HG03469 (cell line): ENCODE measurements around the gene ATP6V0C.
A peak's percentile ranks its signal among the peaks of the same experiment; 100 is the strongest.
"Not testable (repeated sequence)": the region's sequence is repeated elsewhere in the genome, so short reads cannot be mapped to it uniquely, and the experiment has no call there.

Experiments
- ATAC-seq: cut with Tn5 transposase; IDR thresholded peaks from one replicate; pipeline ENCODE4 v1.9.1; 2021; ENCODE audit warnings: mild to moderate bottlenecking, moderate library complexity, moderate number of reproducible peaks; ENCODE audit not compliant: unreplicated experiment

ATP6V0C gene

GRCh38 chr16:2527071-2527783 lies 13.5 kb downstream of the ATP6V0C start:
- no peak for ATAC-seq

- no peak for ATAC-seq
Observed at GRCh38 chr16:2527784-2528100, 14.0 kb downstream of the ATP6V0C start.

DNA sequence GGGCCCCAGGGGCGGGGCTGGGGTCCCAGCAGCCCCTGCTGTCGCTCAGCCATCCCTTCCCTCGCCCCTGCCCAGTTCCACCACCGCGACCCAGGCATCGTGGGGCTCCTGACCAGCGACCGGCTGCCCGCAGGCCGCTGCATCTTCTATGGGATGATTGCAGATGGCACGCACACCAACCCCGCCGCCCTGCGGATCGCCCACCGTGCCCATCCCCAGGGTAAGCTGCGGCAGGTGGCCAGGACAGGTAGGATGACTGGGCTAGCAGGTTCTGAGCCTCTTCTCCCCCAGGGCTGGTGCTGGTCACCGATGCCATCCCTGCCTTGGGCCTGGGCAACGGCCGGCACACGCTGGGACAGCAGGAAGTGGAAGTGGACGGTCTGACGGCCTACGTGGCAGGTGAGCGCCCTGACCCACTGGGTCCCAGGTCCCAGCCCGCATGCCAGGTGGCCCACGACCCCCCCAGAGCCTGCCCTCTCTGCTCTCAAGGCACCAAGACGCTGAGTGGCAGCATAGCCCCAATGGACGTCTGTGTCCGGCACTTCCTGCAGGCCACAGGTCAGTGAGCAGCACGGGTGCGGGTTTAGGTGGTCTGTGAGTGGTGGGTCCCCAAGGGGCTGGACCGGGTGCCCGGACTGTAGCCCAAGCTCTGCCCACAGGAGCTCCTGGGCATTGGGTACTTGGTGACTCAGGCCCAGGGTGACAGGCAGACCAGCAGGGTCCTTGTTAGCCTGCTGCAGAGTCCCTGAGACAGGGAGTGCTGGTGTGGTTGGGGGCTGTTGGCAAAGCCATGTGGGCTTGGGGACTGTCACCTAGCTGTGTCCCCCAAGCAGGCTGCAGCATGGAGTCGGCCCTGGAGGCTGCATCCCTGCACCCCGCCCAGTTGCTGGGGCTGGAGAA lies 14.7 kb downstream of the ATP6V0C start:
- ATAC-seq = no peak

DNA sequence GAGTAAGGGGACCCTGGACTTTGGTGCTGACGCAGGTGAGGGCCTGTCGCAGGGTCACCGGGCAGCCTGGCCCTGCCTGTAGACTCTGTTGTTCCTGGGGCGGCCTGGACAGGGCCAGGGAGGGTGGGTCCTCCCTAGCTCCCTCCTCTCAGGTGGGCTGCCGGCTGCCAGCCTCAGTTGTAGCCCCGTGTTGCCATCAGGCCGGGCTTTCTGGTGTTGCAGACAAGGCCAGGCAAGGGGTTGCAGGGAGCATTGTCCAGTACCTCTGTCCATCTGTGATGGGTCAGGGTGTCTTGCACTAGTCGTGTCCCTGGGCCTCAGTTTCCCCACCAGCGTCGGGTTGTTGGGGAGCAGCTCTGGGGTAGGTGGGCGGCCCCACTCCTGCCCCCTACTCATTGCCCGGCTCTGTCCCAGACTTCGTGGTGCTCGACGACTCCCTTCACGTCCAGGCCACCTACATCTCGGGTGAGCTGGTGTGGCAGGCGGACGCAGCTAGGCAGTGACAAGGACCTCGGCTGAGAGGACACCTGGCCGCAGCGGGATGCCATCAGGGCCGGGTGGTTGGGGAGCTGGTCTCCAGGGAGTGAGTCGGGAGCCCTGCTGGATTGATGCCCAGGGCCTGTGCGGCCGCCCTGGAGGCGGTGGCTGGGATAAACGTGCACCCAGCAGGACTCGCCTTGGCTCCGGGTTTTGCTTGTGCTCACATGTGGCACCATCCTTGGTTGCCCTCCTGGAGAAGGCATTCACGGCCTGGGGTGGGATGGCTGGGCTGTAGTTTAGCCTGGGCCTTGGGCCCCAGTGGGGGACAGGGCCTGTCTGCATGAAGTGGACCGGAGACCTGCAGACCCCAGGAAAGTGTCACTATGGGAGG lies 15.5 kb downstream of the ATP6V0C start:
- ATAC-seq = no peak

DNA sequence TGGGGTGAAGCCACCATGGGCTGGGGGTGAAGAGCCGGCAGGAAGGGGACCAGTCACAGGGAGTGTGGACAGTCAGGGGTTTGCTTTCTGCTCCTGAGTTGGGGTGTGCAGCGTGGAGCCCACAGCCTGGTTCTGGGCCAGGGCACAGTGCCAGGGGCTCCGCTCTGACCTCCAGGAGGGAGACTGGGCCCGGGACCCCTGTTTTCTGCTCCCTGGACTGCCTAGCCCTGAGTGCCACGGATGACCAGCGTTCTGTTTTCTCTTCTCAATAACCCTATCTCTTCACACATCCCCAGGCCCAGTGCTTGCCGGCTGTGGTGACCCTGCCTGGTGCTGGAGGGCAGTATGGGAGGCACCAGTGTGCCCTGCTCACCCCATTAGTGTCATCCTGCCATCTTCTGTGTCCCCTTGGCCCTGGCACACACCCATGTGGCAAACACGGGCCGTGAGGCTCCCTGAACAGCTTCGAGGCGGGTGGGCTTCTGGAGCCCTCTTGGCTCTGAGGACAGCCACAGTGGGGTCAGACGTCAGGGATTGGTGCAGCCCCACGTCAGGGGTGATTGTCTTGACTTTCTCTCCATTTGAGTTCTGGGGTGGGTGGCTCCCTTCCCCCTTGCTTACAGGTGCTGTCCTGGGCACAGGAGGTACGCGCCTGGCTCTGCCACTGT lies 16.3 kb downstream of the ATP6V0C start:
- ATAC-seq = no peak

- ATAC-seq = no peak
Observed at GRCh38 chr16:2530629-2531318, 17.0 kb downstream of the ATP6V0C start.

DNA sequence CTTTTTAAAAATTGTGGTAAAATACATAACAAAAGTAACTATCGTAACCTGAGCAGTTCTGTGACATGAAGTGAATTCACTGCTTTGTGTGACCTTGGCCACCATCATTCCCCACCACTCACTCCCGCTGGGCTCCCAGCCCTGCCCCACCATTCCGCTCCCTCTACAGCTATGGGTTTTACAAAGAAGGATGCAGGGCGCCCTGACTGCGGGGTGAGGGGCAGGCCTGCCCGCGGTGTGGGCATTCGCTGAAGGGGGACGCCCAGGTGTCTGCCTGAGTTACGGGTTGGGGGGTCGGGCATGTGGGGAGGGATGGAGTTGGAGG lies 17.6 kb downstream of the ATP6V0C start, which contains the start of gene CEMP1:
Gene CEMP1, minus strand, starts transcription at position 38 of the 325 bp plus-strand sequence. CDS start 335 bp downstream, outside the sequence.
- ATAC-seq = no peak

DNA sequence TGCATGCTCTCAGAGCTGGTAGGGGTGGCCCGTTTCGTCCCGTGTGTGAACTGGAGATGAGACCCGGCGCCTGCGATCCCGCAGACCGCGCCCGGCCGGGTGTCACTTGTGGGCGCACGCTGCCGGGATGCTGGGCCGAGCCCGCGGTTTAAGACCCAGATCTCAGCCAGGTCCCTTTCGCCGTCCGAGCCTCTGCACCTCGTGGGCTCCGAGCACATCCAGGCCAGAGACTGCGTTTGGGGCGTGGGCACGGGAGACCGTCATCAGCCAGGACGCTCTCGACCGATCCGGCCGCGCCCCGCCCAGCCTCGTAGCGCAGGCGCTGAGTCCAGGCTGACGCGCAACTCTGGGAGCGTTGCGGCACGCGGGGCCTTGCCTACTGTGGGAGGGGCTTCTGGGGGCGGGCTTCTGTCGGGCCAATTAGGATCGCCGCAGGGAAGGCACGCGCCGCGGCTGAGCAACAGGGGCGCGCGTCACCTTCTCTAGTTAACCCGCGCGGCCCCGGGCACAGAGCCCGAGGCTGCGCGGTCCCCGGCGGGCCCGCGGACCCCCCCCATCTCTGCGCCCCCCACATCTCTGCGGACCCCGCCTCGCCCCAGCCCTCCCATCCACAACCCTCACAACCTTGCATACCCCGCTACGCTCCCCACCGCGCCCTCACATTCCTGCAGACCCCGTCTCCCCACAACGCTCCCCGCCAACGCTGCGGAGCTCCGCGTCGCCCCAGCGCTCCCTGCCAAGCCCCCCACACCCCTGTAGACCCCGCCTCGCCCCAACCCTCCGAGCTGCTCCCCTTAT lies 18.1 kb downstream of the ATP6V0C start:
- ATAC-seq = peak; percentile 72

- ATAC-seq = no peak
Observed at GRCh38 chr16:2532494-2533141, 18.9 kb downstream of the ATP6V0C start.

- ATAC-seq = not testable (repeated sequence)
Observed at GRCh38 chr16:2533142-2533755, 19.5 kb downstream of the ATP6V0C start.

- ATAC-seq = no peak
Observed at GRCh38 chr16:2533912-2534311, 20.2 kb downstream of the ATP6V0C start.

DNA sequence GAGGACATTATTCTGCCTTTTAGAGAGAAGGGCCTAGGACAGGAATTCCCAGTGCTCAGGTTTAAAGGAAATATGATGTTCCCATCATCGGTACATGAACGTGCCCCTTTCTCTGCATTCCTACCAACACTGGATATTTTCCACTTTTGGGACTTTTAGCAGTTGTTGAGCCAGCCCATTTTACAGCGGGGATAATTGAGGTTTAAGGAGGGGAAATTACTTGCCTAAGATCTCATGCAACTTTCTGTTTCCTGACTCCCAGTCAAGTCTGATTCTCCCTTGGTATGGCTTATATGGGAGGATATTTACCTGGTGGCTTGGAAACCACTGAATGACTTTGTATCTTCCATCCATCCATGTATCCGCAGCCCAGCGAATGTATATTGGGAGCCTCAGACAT lies 20.6 kb downstream of the ATP6V0C start:
- not testable (repeated sequence) for ATAC-seq

GRCh38 chr16:2535625-2536013 lies 21.9 kb downstream of the ATP6V0C start:
- no peak for ATAC-seq

GRCh38 chr16:2537451-2538379 lies 24.0 kb downstream of the ATP6V0C start, which contains the start of gene PDPK1:
Gene PDPK1 (plus strand): TSS chr16:2538021. CDS start chr16:2538113, 92 bp downstream.
- peak; percentile 41 for ATAC-seq

- not testable (repeated sequence) for ATAC-seq
Observed at GRCh38 chr16:2539192-2539844, 25.6 kb downstream of the ATP6V0C start.

DNA sequence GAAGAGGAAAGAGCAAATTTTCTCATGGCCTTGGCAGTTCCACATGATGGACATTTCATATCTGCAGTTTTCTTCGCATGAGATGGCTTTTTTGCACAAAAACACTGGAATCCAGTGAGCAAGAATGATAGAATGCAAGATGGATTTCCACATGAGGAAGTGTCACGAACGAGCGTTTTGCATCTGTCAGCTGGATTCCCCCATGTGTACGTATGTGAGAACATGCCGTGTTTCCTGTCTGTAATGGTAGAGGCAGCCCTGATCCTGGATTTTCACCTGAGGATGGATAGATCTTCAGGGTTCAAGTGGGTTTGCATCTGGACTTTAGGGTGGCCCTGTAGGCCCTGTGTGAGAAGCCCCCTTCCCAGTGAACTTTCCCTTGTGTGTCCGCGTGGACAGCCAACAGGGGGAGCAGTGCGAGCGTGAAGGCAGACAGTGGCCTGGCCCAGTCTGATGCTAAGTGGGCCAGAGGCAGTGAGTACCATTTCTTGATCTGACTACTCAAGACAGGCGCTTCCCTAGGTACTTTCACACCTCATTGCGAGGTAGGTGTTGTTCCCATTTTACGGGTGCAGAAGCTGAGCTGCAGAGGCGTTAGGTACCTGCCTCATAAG lies 26.2 kb downstream of the ATP6V0C start:
- ATAC-seq = not testable (repeated sequence)
